Parathyroid adenoma (tissue), 2 donors: ENCODE results near the gene REN.

ENCODE experiments used
- H2AFZ ChIP-seq: fragments of 300-600 bp; sonication (generic); one replicate; pipeline ENCODE4 v1.7.0; 2017; ENCODE audit warnings: antibody characterized with exemption, mild to moderate bottlenecking
- H3K27ac ChIP-seq: fragments of 300-600 bp; sonication (generic); one replicate; pipeline ENCODE4 v1.7.0; 2017
- H3K27me3 ChIP-seq: fragments of 300-600 bp; sonication (generic); one replicate; pipeline ENCODE4 v1.7.0; 2017; ENCODE audit warnings: low read length; ENCODE audit not compliant: control insufficient read depth, insufficient read depth
- H3K36me3 ChIP-seq: fragments of 300-600 bp; sonication (generic); one replicate; pipeline ENCODE4 v1.7.0; 2017; ENCODE audit warnings: low read length; ENCODE audit not compliant: control insufficient read depth, insufficient read depth
- H3K4me1 ChIP-seq: fragments of 300-600 bp; sonication (generic); one replicate; pipeline ENCODE4 v1.7.0; 2017; ENCODE audit warnings: control low read depth
- H3K4me2 ChIP-seq: fragments of 300-600 bp; sonication (generic); one replicate; pipeline ENCODE4 v1.7.0; 2017; ENCODE audit warnings: low read length
- H3K4me3 ChIP-seq: fragments of 300-600 bp; sonication (generic); one replicate; pipeline ENCODE4 v1.7.0; 2017; ENCODE audit warnings: low read depth, low read length
- H3K79me2 ChIP-seq: fragments of 300-600 bp; sonication (generic); one replicate; pipeline ENCODE4 v1.7.0; 2017; ENCODE audit warnings: control low read depth
- H3K9ac ChIP-seq: fragments of 300-600 bp; sonication (generic); one replicate; pipeline ENCODE4 v1.7.0; 2017; ENCODE audit warnings: mild to moderate bottlenecking
- H3K9me3 ChIP-seq: fragments of 300-600 bp; sonication (generic); one replicate; pipeline ENCODE4 v1.7.0; 2017; ENCODE audit warnings: low read length; ENCODE audit not compliant: control insufficient read depth
- TF ChIP-seq, protein P1 (sequence below): fragments of 300-600 bp; sonication (generic); IDR thresholded peaks from one replicate; pipeline ENCODE4 v1.7.0; 2017; ENCODE audit warnings: antibody characterized with exemption, mild to moderate bottlenecking
- donor health status: primary hyperparathyroidism.

Gene REN

DNA sequence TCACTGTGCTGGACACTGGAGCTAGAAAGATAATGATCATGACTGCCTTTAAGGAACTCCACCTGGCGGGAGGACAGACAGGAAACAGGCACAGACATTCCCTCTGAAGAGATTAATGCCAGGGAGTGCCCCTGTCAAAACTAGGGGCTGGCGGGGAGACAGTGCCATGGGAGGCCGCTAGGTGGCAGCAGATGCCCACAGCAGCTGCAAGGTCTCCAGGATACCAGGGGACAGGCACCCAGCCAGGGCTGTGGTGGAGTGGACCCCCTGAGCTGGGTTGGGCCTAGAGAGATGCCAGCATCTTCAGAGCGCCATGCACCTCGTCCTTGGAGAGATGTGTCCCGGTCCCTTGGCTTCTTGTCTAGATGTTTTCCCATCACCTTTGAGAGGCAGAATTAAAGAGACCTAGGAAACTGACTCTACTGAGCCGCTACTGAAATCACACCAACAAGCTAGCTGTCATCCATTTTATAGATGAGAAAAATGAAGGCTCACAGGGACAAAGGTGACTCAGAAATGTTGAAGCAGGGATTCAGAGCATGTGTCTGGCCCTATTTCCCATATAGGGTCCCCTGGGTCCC, 3.6 kb downstream of the REN start:
- H2AFZ ChIP-seq: no peak overlapping the region
- H3K27ac ChIP-seq: no peak overlapping the region
- no peak overlapping the region for H3K4me2 ChIP-seq
- H3K9me3 ChIP-seq: no peaks in the 10 kb centered on the region
- H3K4me3 ChIP-seq: no peak overlapping the region
- H3K36me3 ChIP-seq: no peaks in the 10 kb centered on the region
- TF ChIP-seq, protein P1, sequence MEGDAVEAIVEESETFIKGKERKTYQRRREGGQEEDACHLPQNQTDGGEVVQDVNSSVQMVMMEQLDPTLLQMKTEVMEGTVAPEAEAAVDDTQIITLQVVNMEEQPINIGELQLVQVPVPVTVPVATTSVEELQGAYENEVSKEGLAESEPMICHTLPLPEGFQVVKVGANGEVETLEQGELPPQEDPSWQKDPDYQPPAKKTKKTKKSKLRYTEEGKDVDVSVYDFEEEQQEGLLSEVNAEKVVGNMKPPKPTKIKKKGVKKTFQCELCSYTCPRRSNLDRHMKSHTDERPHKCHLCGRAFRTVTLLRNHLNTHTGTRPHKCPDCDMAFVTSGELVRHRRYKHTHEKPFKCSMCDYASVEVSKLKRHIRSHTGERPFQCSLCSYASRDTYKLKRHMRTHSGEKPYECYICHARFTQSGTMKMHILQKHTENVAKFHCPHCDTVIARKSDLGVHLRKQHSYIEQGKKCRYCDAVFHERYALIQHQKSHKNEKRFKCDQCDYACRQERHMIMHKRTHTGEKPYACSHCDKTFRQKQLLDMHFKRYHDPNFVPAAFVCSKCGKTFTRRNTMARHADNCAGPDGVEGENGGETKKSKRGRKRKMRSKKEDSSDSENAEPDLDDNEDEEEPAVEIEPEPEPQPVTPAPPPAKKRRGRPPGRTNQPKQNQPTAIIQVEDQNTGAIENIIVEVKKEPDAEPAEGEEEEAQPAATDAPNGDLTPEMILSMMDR: peak; percentile 94
- no peak overlapping the region for H3K9ac ChIP-seq
- no peaks in the 10 kb centered on the region for H3K27me3 ChIP-seq
- H3K4me1 ChIP-seq: no peaks in the 10 kb centered on the region
- no peaks in the 10 kb centered on the region for H3K79me2 ChIP-seq

DNA sequence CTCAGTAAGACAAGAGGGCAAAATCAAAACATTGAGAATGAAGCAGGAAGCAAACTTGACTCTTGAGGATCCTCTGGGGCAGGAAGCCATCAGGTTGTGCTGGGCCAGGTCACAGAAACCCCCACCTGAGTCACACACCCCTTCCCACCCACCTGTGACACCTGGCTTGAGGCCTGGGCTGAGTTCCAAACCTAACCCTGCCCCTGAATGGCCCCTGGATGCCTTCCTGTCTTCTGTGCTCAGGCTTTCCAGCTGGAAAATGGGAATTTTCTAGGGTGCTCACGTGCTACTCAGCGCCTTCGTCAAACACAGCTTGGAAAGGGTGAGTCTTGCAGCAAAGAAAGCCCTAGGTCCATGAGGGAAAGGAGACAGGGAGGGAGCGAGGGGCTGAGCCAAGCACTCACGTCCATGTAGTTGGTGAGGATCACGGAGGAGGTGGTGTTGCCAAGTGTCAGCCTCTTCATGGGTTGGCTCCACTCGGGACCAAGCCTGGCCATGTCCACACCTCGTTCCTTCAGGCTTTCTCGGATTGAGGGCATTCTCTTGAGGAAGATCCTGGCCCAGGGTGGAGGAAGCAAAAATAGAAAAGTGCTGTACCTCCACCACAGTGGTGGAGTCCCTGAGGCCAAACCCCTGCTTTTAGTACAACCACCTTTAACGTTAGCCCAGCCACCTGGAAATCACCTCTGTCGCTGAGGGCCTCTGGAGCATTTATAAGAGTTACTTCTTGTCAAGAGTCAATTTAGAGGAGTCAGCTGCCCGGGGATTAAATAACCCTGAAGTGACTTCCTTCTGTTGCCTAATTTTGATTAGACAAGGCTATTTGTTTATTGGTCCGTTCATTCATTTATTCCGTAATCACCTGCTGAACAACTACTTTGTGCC, 4.3 kb downstream of the REN start:
- Histone ChIP-seq H3K4me3 (no peak overlapping the region), H3K9me3 (no peaks in the 10 kb centered on the region), H3K79me2 (no peaks in the 10 kb centered on the region), H3K4me2 (no peak overlapping the region), H3K36me3 (no peaks in the 10 kb centered on the region), H3K4me1 (no peaks in the 10 kb centered on the region), H2AFZ (no peak overlapping the region), H3K27ac (no peak overlapping the region), H3K9ac (no peak overlapping the region), H3K27me3 (no peaks in the 10 kb centered on the region)
- TF ChIP-seq, protein P1: no peak

DNA sequence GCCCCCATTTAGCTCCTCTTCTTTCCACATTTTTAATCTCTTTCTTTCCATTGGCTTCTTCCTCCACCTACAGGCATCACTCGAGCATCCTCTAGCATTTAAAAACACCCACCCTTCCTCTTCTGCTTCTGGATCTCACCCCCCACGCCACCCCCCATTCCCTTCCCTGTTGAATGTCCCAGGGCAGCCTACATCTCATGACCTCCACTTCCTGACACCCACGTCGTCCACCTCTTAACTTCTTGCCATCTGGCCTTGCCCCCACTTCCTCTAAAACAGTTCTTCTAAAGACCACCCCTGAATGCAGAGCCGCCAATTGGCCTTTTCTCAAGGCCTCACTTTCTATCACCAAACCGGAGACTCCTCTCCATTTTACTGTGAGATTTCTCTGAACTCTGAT, 8.2 kb downstream of the REN start:
- no peaks in the 10 kb centered on the region for H3K4me1 ChIP-seq
- H3K4me3 ChIP-seq: no peak overlapping the region
- TF ChIP-seq, protein P1: no peak
- H3K4me2 ChIP-seq: no peak overlapping the region
- no peaks in the 10 kb centered on the region for H3K27me3 ChIP-seq
- H3K79me2 ChIP-seq: no peaks in the 10 kb centered on the region
- no peaks in the 10 kb centered on the region for H3K36me3 ChIP-seq
- H2AFZ ChIP-seq: no peak overlapping the region
- no peak overlapping the region for H3K9ac ChIP-seq
- H3K9me3 ChIP-seq: no peaks in the 10 kb centered on the region
- H3K27ac ChIP-seq: no peak overlapping the region

DNA sequence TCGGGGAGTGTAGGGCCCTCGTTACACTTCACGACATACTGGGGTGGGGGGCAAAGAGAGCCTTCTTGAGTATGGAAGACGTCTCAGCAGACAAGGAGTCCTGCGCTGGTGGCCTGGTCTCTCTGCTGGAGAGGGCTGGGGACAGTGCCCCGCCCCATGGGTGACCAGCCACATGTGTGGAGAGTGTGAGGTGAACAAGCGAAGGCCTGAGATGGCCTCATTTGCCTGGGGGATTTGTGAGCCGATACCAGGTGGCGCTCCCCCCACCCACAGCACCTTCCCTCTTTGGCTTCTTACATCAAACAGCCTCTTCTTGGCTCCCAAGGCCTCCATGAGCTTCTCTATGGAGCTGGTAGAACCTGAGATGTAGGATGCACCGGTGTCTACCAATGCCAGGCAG, 10.3 kb downstream of the REN start:
- Histone ChIP-seq H3K4me2 (no peak overlapping the region), H3K27me3 (no peaks in the 10 kb centered on the region), H3K9ac (no peak overlapping the region), H3K4me3 (no peak overlapping the region), H3K27ac (no peak overlapping the region), H3K79me2 (no peaks in the 10 kb centered on the region), H2AFZ (no peak overlapping the region), H3K36me3 (no peaks in the 10 kb centered on the region), H3K4me1 (peaks cover 4% of the 10 kb centered on the region), H3K9me3 (no peaks in the 10 kb centered on the region)
- TF ChIP-seq, protein P1: no peak
